PC-9 (cell line): Measurements from ENCODE around the gene DMRTB1.

Experiments used
- EZH2 ChIP-seq: fragments of 200-600 bp; sonication (generic); IDR thresholded peaks from 2 replicates; pipeline ENCODE4 v1.8.0; 2017; ENCODE audit warnings: antibody characterized with exemption, low read depth
- TF ChIP-seq, protein P1 (sequence below): fragments of 200-600 bp; sonication (generic); conservative IDR thresholded peaks from 2 replicates; pipeline ENCODE4 v1.6.1; 2017; ENCODE audit warnings: mixed run types, antibody characterized with exemption, mild to moderate bottlenecking, moderate library complexity

DNA sequence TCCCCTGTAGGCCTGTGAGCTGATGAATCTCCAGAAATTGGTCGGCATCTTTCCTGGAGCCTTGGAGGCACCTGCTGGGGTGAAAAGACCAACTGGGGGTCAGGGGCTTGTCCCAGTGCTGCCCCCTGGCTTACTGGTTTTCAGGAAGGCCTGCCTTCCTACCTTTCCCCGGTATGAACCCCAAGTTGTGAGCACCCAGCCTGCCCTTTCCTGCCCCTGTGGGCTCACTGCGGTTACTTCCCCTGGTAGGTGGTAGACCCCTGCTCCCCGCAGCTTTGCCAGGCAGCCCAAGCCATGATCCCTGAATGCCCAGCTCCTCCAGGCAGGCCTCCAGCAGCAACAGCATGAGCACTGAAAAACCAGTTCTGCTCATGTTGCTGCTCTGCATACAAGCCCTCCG lies 10.2 kb downstream of the DMRTB1 start:
- no peak for TF ChIP-seq EZH2
- TF ChIP-seq, protein P1, sequence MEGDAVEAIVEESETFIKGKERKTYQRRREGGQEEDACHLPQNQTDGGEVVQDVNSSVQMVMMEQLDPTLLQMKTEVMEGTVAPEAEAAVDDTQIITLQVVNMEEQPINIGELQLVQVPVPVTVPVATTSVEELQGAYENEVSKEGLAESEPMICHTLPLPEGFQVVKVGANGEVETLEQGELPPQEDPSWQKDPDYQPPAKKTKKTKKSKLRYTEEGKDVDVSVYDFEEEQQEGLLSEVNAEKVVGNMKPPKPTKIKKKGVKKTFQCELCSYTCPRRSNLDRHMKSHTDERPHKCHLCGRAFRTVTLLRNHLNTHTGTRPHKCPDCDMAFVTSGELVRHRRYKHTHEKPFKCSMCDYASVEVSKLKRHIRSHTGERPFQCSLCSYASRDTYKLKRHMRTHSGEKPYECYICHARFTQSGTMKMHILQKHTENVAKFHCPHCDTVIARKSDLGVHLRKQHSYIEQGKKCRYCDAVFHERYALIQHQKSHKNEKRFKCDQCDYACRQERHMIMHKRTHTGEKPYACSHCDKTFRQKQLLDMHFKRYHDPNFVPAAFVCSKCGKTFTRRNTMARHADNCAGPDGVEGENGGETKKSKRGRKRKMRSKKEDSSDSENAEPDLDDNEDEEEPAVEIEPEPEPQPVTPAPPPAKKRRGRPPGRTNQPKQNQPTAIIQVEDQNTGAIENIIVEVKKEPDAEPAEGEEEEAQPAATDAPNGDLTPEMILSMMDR = no peak
